Calu3 (cell line): Measurements from ENCODE around the gene FHIP1A. TPM values are rescaled to one million over a fixed set of nuclear protein-coding genes. Genes with fewer than 3 reads are reported as not detected.
A peak's percentile ranks its signal among the peaks of the same experiment; 100 is the strongest.

ENCODE experiments used
- BruUV-seq: library from RNA; stranded (reverse); fragments of 400-500 nt; replicated peaks from 2 replicates; lab custom pipeline; 2021; lab: Mats Ljungman, UMichigan
- CTCF ChIA-PET: fragments of 300-600 bp; sonication (Branson Sonifier 250); formaldehyde crosslinking; loops from one replicate; lab custom pipeline; 2022; ENCODE audit warnings: antibody characterized with exemption; lab: Charles Lee
- DNase-seq: peaks from one replicate; pipeline ENCODE4 v3.0.0; 2022
- H3K27ac Mint-ChIP-seq: one replicate; pipeline ENCODE4 v1.8.0; 2022; ENCODE audit warnings: mixed read lengths; ENCODE audit not compliant: unreplicated experiment
- H3K27me3 Mint-ChIP-seq: one replicate; pipeline ENCODE4 v1.8.0; 2022; ENCODE audit warnings: mixed read lengths; ENCODE audit not compliant: unreplicated experiment
- H3K36me3 Mint-ChIP-seq: one replicate; pipeline ENCODE4 v1.8.0; 2022; ENCODE audit warnings: mild to moderate bottlenecking, moderate library complexity, mixed read lengths; ENCODE audit not compliant: insufficient read depth, unreplicated experiment
- H3K4me1 Mint-ChIP-seq: one replicate; pipeline ENCODE4 v1.8.0; 2022; ENCODE audit warnings: mild to moderate bottlenecking, low read depth, mixed read lengths; ENCODE audit not compliant: unreplicated experiment
- H3K4me3 Mint-ChIP-seq: one replicate; pipeline ENCODE4 v1.8.0; 2022; ENCODE audit warnings: mild to moderate bottlenecking, low read depth, moderate library complexity, mixed read lengths; ENCODE audit not compliant: unreplicated experiment
- H3K9me3 Mint-ChIP-seq: one replicate; pipeline ENCODE4 v1.8.0; 2022; ENCODE audit warnings: low read depth, mixed read lengths; ENCODE audit not compliant: unreplicated experiment
- intact Hi-C: fragments of 100-400 bp; cut with micrococcal nuclease; formaldehyde crosslinking; loops from one replicate; pipeline ENCODE4 v1.10.0; 2022; ENCODE audit not compliant: unreplicated experiment
- total RNA-seq: library from RNA; stranded (reverse); gene quantifications from 2 replicates; pipeline ENCODE4 v1.2.3, GENCODE V29; 2022
- TF ChIP-seq, protein P1 (sequence below): fragments of 200-600 bp; IDR thresholded peaks from one replicate; pipeline ENCODE4 v1.8.0; 2022; ENCODE audit warnings: antibody characterized with exemption; ENCODE audit not compliant: unreplicated experiment

Gene FHIP1A
- total RNA-seq, 1 experiment from 2014 or later, result 25.9 TPM

DNA sequence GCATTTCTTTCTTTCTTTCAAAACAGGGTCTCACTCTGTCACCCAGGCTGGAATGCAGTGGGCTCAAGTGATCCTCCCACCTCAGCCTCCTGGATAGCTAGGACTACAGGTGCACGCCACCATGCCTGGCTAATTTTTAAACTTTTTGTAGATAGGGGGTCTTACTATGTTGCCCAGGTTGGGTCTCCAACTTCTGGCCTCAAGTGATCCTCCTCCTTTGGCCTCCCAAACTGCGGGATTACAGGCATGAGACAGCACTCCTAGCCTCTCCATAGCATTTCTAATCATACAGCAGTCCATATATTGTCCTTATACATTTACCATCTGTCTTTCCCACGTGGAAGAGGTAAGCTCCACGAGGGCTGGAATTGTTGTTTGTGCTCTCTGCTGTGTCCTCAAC is 2.0 kb upstream of the FHIP1A start:
- CTCF ChIA-PET, result no interaction called here

DNA sequence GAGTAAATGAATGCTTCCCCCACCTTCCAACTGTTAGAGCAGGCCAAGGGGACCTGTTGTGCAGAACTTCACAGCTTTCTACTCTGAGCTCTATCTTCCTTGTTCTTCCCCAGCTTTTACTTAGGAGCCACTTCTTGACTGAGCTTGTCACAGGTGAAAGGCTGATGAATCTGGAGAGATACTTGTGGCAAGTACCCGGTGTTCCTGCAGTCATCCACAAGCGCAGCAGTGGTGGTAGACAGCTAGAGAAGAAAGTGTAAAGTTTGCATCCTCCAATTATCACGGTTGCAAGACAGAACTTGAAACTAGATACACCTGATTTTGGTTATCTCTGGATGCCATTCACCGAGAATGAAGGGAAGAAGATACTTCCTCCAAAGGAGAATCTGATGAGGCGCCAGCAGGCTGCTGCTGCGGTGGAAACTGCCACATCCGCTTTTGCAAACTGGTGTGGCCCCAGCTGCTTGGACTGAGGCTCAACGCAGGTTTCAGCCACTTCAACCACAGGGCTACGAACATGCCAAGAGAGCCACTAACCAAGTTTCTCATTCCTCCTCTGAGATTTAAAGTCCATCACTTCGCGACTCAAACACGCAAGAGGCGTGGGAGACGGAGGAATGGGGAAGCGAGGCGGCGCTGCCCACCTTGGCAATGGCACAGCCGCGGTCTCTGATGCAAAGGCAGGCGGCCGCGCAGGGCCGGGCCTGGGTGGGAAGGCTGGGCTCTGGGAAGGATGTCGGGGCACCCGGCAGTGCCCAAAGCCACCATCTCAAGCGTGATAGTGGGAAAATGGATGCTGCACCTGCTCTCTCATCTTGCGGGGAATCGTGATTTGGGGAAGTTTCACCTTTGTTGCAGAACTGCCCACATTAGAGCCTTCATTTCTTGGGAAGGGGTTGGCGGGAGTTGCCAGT is 1.3 kb upstream of the FHIP1A start:
- Mint-ChIP-seq H3K4me3 (peak overlapping the region; percentile 98), H3K27ac (peak overlapping the region; percentile 98), H3K27me3 (no peaks in the 10 kb centered on the region), H3K36me3 (peaks cover 30% of the 10 kb centered on the region), H3K4me1 (peaks cover 30% of the 10 kb centered on the region), H3K9me3 (no peaks in the 10 kb centered on the region)
- CTCF ChIA-PET, result no interaction called here
- peak; percentile 19 for DNase-seq
- TF ChIP-seq, protein P1, sequence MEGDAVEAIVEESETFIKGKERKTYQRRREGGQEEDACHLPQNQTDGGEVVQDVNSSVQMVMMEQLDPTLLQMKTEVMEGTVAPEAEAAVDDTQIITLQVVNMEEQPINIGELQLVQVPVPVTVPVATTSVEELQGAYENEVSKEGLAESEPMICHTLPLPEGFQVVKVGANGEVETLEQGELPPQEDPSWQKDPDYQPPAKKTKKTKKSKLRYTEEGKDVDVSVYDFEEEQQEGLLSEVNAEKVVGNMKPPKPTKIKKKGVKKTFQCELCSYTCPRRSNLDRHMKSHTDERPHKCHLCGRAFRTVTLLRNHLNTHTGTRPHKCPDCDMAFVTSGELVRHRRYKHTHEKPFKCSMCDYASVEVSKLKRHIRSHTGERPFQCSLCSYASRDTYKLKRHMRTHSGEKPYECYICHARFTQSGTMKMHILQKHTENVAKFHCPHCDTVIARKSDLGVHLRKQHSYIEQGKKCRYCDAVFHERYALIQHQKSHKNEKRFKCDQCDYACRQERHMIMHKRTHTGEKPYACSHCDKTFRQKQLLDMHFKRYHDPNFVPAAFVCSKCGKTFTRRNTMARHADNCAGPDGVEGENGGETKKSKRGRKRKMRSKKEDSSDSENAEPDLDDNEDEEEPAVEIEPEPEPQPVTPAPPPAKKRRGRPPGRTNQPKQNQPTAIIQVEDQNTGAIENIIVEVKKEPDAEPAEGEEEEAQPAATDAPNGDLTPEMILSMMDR, result no peak
- no TSS peak for BruUV-seq
- intact Hi-C loops, result no loop called here

More for the DNA sequence above, 2.0 kb upstream of the FHIP1A start:
- TF ChIP-seq, protein P1, result no peak
- Mint-ChIP-seq H3K27me3 (no peaks in the 10 kb centered on the region), H3K9me3 (no peaks in the 10 kb centered on the region), H3K4me1 (peaks cover 30% of the 10 kb centered on the region), H3K36me3 (peaks cover 30% of the 10 kb centered on the region), H3K4me3 (peak overlapping the region; percentile 98), H3K27ac (no peak overlapping the region)
- no peak for DNase-seq
- intact Hi-C loops, result no loop called here
- BruUV-seq, result no TSS peak

DNA sequence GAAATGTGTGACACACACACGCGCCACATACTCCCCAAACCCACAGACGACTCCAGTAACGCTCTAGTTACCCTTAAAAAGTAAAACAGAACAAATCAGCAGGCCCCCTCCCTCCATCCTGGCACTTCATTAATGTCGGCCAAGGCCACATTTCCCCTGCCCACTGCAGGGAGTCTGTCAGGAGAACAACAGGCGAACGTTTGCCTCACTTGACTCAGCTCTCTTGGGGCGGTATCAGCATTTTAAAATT is 671 bp upstream of the FHIP1A start:
- no peaks in the 10 kb centered on the region for H3K9me3 Mint-ChIP-seq
- intact Hi-C loops, result no loop called here
- no peak for DNase-seq
- TF ChIP-seq, protein P1, result no peak
- peaks cover 30% of the 10 kb centered on the region for H3K4me1 Mint-ChIP-seq
- H3K27me3 Mint-ChIP-seq, result no peaks in the 10 kb centered on the region
- H3K4me3 Mint-ChIP-seq, result peak overlapping the region; percentile 98
- CTCF ChIA-PET, result interaction anchor here (1.4 kb wide), 1 partner anchor 196 kb away, joined by 5 read pairs; no protein-coding TSS in a partner anchor
- H3K36me3 Mint-ChIP-seq, result peaks cover 30% of the 10 kb centered on the region
- peak overlapping the region; percentile 98 for H3K27ac Mint-ChIP-seq
- TSS peak; percentile 81 for BruUV-seq

DNA sequence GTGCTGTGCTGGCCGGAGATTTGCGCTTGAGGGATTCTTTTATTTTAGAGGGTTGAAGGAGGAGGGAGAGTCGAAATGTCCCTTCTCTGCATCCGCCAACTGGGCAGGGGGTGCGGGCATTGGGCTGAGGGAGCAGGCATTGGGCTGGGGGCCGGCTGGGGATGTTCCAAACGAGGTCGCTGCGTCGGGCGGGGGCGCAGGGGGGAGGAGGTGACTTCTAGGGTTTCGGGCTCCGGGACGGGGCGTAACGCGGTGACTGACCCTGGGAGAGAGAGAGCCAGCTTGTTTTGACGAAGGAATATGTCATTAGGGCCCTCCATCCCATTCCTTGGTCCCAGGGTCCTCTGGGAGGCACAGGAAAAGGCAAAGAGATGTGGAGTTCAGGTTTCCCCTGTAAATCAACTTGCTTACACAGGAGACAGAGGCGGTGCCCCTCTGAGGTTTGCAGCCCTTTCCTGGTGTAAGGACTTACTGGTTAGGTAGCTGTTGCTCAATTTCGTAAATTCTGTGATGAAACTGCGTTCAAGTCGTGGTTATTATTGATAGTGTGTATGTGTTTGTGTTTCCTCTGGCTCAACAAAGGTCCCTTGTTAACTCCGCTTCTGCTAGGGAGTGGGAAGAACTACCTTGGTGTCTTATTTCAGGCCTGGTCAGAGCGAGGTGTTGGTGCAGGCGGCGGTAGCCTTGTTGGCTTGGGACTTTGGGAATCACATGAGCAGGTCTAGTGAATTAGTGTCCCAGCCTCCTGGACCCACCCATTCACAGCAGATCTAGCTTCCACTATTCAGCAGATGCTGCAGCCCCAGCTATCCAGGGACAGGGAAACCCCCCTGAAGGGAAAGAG is 716 bp downstream of the FHIP1A start:
- CTCF ChIA-PET, result interaction anchor here (0.8 to 2.0 kb wide), 3 partner anchors 9 to 195 kb away, joined by 3 to 6 read pairs (median 5); no protein-coding TSS in a partner anchor
- Mint-ChIP-seq H3K27me3 (no peaks in the 10 kb centered on the region), H3K9me3 (no peaks in the 10 kb centered on the region), H3K4me3 (peak overlapping the region; percentile 98), H3K36me3 (peaks cover 30% of the 10 kb centered on the region), H3K4me1 (peaks cover 30% of the 10 kb centered on the region), H3K27ac (peak overlapping the region; percentile 98)
- intact Hi-C loops, result loop anchor here (2.0 to 5.0 kb wide), 2 partner anchors 78 to 195 kb away; no protein-coding TSS in a partner anchor
- TF ChIP-seq, protein P1, result no peak
- peak; percentile 75 for DNase-seq
- no TSS peak for BruUV-seq
